ENCODE data around the gene DNAH3.
"Not testable (repeated sequence)": the region's sequence is repeated elsewhere in the genome, so short reads cannot be mapped to it uniquely, and the experiment has no call there.

DNAH3 gene

DNA sequence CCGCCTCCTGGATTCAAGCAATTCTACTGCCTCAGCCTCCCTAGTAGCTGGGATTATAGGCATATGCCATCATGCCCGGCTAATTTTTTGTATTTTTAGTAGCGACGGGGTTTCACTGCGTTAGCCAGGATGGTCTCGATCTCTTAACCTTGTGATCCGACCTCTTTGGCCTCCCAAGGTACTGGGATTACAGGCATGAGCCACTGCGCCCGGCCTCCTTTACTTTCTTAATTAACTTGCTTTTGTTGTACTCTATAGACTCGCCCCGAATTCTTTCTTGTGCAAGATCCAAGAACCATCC is 205.1 kb downstream of the DNAH3 start:
- in situ Hi-C loops (cut with HindIII; ENCODE audit: low sequenced_read_pairs): not testable (repeated sequence)

DNA sequence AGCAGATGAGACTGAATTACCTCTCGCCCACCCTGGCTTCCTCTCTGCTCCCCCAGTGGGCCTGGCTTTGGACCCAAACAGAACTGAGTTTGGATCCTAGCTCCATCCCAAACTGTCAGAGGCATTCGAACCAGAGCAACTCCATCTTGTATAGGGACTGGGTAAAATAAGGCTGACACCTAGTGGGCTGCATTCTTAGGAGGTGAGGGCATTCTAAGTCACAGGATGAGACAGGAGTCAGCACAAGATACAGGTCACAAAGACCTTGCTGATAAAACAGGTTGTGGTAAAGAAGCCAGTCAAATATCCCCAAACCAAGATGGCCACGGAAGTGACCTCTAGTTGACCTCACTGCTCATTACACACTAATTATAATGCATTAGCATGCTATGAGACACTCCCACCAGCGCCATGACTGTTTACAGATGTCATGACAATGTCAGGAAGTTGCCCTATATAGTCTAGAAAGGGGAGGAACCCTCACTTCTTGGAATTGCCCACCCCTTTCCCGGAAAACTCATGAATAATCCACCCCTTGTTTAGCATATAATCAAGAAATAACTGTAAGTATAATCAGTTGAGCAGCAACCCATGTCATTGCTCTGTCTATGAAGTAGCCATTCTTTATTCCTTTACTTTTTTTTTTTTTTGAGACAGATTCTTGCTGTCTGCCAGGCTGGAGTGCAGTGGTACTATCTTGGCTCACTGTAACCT is 205.6 kb downstream of the DNAH3 start:
- in situ Hi-C loops (cut with HindIII; ENCODE audit: low sequenced_read_pairs): no loop called here

DNA sequence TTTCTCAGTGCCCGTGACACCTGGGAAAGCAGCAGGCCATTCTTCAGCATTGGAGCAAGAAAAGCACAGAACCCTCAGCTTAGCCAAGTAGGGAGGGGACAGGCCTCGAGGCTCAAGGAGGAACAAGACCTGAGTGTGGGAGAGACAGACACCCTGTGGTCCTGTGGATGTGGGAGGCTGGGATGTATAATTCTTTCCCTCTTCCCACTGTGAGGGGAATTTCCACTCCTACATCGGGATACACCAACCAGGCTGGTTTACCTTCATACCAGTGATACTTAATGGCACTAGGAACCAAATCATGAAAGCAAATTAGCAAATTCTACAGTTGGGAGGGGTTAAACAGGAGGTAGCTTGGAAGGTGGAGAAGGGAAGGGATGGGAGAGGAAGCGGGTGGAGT is 208.4 kb downstream of the DNAH3 start:
- in situ Hi-C loops (cut with HindIII; ENCODE audit: low sequenced_read_pairs): no loop called here

DNA sequence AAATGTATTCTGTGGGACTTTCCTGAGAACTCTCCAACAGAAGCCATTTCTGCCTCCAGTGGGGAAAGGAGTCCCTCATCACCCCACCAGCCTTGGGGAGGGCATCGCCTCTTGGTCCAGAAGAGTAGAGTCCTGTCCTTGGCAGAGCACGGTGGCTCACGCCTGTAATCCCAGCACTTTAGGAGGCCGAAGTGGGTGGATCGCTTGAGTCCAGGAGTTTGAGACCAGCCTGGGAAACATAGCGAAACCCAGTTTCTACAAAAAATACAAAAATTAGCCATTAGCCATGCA is 209.1 kb downstream of the DNAH3 start:
- in situ Hi-C loops (cut with HindIII; ENCODE audit: low sequenced_read_pairs): no loop called here

DNA sequence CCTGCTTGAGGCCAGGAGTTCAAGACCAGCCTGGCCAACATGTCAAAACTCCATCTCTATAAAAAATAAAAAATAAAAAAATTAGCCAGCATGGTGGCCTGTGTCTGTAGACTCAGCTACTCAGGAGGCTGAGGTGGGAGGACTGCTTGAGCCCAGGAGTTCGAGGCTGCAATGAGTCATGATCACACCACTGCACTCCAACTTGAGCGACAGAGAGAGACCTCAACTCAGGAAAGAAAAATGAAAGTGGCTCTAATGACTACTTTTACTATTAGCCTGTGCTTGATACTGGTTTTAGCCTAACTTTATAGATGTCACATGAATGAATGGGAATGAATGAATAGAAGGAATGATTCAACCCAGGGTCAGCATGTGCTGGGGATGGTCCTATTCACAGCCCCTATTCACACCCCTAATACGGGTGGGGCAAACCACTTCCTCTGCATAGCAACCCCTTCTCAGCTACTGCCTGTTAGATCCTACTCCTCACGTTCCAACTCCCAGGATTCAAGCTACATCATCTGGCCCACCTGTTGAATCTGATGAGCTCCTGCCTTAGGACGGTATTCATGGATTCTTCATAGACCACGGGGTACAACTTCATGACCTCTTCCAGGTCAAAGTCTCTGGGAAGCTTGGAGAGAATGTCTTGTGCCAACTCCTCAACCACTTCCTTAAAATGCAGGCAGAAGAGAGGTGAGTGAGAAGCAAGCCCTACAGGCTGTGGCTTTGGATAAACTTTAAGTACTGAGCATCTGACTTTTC is 209.6 kb downstream of the DNAH3 start:
- in situ Hi-C loops (cut with HindIII; ENCODE audit: low sequenced_read_pairs): no loop called here

DNA sequence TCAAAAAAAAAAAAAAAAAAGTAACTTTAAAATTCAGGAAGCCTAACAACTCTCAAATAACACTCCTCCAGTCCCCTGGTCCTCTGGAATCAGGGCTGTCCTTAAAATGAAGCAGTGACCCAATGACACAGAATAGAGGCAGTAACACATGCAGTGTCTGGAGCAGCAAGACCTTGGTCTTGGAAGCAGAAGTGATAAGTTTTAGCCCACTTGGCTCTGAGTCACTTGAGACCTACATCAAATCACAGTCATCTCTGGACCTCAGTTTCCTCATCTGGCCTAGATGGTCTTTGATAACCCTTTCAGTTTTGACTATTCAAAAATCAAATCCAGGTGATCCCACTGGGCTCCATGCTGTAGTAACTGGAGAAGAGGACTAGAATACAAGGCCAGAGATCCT is 211.0 kb downstream of the DNAH3 start:
- in situ Hi-C loops (cut with HindIII; ENCODE audit: low sequenced_read_pairs): no loop called here

DNA sequence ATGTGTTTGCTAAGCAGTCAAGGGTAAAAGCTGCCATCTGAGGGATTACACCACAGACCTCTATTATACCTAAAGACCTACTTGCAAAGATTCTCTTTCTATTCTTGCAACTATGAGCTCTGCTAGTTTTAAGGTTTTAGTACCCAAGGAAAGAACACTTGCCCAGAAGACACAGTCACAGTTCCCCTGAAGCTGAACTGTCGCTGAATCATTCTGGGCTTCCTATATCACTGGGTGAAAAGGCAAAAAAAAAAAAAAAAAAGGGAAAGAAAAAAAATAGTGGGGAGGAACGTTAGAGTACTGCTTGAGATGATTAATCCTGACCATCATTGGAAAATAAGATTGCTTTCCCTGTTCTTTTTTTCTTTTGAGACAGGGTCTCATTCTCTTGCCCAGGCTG is 212.2 kb downstream of the DNAH3 start:
- in situ Hi-C loops (cut with HindIII; ENCODE audit: low sequenced_read_pairs): no loop called here

DNA sequence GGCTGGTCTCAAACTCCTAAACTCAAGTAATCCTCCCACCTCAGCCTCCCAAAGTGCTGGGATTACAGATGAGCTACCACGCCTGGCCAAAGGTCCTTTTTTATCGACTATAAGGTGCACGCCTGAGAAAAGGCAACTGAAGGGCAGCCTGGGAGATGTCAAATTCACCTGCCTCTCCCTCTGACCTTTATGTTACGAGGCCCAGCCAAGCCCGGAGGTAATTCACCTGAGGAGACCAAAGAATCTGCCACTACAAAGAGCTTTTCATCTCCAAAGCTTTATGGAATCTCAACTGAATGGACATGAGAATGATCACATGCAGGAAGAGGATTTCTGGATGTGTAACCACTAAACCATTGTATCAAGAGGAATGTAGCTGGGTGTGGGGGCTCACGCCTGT is 212.9 kb downstream of the DNAH3 start:
- in situ Hi-C loops (cut with HindIII; ENCODE audit: low sequenced_read_pairs): no loop called here

DNA sequence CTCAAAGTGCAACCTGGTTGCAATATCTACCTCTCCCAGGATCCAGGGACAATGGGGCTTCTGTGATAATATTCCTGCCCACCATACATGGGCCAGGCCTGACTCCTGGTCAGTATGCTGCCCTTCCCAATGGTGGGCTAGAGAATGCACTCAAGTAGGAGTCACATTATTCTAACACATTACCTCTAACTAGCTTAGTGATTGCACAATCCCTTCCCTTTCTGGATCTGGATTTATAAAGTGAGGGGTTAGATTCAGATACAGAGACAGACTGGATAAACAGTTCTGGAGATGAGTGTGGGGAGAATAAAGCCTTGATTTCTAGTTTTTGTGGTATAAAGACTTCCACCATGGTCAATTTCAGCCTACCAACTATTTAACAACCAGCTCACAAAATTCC is 217.1 kb downstream of the DNAH3 start:
- in situ Hi-C loops (cut with HindIII; ENCODE audit: low sequenced_read_pairs): no loop called here

DNA sequence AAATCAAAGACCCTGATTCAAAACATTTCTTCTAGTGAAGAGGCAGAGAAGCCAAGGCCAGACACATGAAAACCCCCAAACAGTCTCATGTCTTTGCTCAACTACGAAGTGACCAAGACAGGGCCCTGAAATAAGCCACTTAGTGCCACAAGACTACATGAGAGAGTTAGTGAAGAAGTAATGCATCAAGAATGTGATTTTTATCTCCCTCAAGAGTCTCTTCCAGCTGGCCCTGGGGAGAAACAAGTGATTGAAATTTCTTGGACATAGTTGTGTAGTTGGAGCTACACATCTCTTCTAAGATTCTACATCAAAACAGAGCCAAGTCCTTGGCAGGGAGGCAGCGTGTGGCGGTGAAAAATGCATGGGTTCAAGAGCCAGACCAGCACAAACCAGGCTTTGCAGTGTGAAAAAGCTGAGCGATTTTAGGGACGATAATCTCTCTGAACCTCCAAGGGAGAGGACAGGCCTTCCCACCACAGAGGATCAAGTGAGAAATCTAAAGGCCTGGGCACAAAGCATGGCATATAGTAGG is 219.5 kb downstream of the DNAH3 start:
- in situ Hi-C loops (cut with HindIII; ENCODE audit: low sequenced_read_pairs): no loop called here

DNA sequence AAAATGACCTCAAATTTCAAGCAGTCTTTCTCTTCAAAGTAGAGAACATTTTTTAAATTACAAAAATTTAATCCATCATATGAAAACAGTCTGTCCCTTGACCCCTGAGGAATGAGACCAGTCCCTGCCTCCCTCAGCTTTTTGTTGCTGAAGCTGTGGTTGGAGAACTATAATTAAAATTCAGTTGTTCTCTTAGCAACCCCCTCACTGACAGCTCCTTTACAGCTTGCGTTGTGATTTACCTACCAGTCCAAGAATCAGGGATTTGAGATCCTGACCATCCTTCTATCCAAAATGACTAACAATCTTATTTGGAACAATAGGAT is 220.3 kb downstream of the DNAH3 start:
- in situ Hi-C loops (cut with HindIII; ENCODE audit: low sequenced_read_pairs): no loop called here

DNA sequence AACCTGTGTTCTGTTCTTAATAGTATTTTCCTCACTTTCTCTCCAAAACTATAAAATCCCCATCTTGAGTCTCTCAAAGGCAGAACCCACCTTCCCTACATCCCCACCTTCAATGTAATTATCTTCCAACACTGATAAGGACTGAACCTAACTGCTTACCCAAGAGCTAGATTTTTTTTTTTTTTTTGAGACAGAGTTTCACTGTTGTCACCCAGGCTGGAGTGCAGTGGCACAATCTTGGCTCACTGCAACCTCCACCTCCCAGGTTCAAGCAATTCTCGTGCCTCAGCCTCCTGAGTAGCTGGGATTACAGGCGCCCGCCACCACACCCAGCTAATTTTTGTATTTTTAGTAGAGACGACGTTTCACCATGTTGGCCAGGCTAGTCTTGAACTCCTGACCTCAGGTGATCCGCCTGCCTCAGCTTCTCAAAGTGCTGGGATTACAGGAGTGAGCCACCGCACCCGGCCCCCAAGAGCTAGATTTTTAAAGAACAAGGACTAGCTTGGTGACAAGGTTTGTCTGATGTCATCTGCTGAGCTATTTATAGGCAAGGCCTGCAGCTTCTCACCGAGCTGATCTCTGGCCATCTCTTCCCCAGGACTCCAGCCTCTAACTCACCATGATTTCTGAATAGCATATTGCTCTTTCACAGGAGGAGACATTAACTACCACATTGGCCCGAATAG is 220.8 kb downstream of the DNAH3 start:
- in situ Hi-C loops (cut with HindIII; ENCODE audit: low sequenced_read_pairs): not testable (repeated sequence)

DNA sequence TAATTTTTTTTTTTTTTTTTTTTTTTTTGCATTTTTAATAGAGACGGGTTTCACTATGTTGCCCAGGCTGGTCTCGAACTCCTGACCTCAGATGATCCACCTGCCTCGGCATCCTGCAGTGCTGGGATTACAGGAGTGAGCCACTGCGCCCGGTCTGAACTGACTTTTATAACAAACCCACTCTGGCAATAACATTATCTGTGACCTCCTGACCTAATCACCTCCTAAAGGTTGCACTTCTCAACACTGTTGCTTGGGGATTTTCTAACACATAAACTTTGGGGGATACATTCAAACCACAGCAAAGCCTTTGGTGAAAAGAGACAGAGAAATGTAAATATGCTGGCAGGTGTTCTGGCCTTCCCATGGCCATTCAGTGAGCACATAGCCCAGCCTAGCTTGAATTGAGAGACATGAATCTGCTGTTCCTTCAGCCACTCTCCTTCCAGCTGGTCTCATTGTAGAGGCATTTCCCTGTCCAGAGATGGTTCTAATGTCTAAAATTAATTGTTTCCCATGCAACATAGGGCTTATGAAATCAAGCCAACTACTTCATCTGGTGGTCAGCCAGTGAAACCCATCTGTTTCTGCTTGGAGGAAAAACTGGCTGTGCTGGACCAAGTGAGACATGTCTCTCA is 221.8 kb downstream of the DNAH3 start:
- in situ Hi-C loops (cut with HindIII; ENCODE audit: low sequenced_read_pairs): no loop called here

DNA sequence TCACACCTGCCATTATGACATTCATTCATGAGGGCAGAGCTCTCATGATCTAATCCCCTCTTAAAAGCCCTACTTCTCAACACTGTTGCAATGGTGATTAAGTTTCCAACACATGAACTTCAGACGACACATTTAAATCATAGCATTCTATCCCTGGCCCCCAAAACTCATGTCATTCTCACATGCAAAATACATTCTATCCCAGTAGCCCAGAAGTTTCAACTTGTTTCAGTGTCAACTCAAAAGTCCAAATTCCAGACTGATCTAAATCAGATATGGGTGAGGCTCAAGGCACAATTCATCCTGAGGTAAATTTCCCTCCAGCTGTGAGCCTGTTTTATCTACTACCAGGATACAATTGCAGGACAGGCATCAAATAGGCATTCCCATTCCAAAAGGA is 224.9 kb downstream of the DNAH3 start:
- in situ Hi-C loops (cut with HindIII; ENCODE audit: low sequenced_read_pairs): no loop called here

DNA sequence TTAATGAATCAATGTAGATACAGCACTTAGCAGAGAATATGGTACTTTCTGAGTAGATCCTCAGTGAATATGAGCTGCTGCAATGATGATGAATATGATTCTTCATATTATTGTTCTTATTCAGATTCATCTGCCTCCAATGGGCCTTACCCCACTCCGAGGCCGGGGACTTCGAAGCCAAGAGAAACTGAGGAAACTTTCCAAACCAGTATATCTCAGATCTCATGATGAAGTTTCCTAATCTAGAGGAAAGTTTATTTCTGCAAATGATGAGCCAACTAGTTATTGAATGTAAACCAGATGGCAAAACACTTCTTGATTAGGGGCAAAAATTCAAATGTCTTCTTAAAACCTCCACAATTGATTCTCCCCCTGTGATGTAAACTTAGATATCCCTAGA is 226.8 kb downstream of the DNAH3 start:
- in situ Hi-C loops (cut with HindIII; ENCODE audit: low sequenced_read_pairs): no loop called here

DNA sequence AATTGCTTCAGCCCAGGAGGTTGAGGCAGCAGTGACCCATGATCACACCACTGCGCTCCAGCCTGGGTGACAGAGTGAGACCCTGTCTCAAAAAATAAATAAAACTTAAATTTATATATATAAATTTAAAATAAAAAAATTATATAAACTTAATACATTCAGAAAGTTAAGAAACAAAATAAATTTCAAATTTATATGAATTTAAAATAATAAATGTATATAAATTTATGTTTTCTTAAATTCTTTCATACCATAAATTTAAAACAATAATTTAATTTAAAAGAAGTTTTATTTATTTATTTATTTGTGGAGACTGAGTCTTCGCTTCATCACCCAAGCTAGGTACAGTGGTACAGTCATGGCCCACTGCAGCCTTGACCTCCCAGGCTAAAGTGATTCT is 229.8 kb downstream of the DNAH3 start:
- in situ Hi-C loops (cut with HindIII; ENCODE audit: low sequenced_read_pairs): no loop called here

DNA sequence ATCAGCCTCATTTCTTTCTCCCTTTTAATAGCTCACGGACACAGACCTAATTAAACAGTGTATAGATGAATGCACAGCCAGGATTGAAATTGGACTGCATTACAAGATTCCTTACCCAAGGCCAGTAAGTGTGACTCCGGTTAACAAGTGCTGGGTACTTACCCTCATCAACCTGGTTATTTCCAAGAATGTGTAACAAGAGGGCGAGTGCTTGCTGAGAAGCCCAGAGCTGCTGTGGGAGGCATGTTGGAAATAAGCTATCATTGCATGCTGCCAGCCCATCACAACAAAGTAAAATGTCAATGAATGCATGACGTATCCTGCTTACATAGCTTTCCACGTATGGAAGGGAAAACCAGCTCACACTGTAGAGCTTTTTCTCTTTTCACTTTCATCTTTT is 230.6 kb downstream of the DNAH3 start:
- in situ Hi-C loops (cut with HindIII; ENCODE audit: low sequenced_read_pairs): no loop called here

DNA sequence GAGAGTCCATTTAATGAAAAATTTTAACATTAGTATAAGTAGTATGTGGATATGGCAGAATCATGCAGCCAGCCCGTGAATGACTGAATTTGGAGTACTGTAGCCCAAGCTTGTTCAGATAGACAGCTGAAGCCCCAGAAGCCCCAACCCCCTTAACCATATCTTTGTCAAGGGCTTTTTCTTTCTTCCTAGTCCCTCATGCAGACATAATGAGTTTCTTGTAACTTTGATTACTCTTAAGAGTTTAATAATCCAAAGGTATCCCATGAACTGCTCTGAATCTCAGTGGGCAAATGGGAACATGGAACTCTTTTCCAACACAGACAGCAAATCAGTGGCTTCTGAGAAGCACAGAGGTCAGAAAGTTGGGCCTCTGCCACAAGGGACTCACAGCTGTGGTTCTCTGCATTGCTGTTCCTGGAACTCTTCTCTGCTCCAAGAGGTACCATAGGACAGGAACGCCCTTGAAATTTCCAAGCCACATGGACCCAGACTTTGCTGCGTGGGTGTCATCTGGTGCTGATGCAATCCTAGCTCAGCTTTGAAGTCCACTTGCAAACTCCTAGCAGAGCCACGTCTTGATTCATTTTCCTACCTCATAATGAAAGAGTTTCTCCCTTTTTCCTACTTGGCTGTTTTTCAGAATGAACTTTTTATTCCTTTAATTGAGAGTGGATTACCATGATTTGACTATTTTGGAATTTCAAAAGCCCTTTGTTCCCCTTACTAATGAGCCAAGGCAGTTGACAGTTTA is 232.0 kb downstream of the DNAH3 start:
- in situ Hi-C loops (cut with HindIII; ENCODE audit: low sequenced_read_pairs): no loop called here

DNA sequence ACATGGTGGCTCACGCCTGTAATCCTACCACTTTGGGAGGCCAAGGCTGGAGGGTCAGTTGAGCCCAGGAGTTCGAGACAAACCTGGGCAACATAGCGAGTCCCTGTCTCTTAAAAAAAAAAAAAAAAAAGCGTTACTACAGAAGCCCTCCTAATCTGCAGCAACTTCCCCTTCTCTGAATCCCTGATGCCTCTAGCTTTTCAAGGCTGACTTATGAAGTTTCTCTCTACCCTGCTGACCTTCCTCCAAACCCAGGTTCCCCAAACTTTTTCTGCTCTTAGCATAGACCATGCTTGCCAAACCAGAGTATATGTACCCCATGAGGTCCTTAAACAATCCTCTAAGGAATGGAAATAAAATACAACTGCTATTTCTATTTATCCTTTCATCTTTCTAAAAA is 233.7 kb downstream of the DNAH3 start:
- in situ Hi-C loops (cut with HindIII; ENCODE audit: low sequenced_read_pairs): no loop called here

DNA sequence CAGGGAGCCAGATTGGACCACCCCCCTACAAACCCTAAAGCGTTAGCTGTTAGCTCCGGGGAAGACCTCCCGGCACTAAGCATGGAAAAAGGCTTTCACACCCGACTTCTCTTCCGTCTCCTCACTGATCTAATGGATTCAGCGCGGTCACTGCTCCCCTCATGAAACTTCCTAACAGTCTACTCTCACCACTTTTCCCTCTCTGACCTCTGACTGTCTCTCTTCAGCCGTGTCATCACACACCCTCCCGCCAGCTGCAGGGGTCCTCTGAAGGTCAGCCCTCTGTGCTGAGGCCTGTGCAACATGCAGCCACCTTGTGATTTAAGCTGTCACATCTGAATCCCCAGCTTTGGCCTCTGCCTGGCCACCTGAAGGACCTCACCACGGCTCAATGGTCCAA is 234.4 kb downstream of the DNAH3 start:
- in situ Hi-C loops (cut with HindIII; ENCODE audit: low sequenced_read_pairs): no loop called here

DNA sequence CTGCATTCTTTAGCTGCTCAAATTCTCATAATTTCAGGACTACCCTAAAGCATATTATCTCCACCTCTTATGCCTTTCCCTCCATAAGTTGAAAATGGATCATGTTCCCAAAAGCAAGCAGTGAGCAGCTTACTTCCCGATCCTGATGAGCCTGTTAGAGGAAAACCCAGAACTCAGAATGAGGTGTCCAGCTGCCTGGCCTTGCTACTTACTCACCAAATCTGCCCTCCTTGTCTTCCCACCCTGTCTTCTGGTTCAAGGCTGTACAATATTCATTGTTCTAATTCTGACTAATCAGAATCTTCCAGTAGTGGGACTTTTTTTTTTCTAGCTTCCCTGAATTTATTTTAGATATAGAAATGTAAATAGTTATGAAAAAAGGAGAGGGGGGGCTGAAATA is 239.3 kb downstream of the DNAH3 start:
- in situ Hi-C loops (cut with HindIII; ENCODE audit: low sequenced_read_pairs): no loop called here
